Immature natural killer cell (primary cell): Measurements from ENCODE around the gene C11orf21. TPM values are rescaled to one million over a fixed set of nuclear protein-coding genes. Genes with fewer than 3 reads are reported as not detected.

Experiments
- DNase-seq, 3 donors: peaks; one replicate each; pipeline ENCODE4 v3.0.0; 2022; ENCODE audit warnings: mixed read lengths in 1 of 3
- H3K27ac Mint-ChIP-seq, 6 donors: one replicate each; pipeline ENCODE4 v1.8.0; 2020; ENCODE audit warnings: mixed read lengths in 6 of 6, mild to moderate bottlenecking in 5 of 6, inconsistent platforms in 4 of 6, moderate library complexity in 3 of 6
- H3K27me3 Mint-ChIP-seq, 3 donors: one replicate each; pipeline ENCODE4 v1.8.0; 2020 to 2021; ENCODE audit warnings: low read depth in 3 of 3, mild to moderate bottlenecking in 3 of 3, mixed read lengths in 3 of 3, moderate library complexity in 3 of 3, inconsistent platforms in 1 of 3
- H3K36me3 Mint-ChIP-seq, 3 donors: one replicate each; pipeline ENCODE4 v1.8.0; 2020; ENCODE audit warnings: mixed read lengths in 3 of 3, inconsistent platforms in 2 of 3, mild to moderate bottlenecking in 2 of 3
- H3K4me1 Mint-ChIP-seq, 2 donors: one replicate each; pipeline ENCODE4 v1.8.0; 2020; ENCODE audit warnings: inconsistent platforms in 2 of 2, mild to moderate bottlenecking in 2 of 2, mixed read lengths in 2 of 2, moderate library complexity in 1 of 2
- H3K4me3 Mint-ChIP-seq, 5 donors: one replicate each; pipeline ENCODE4 v1.8.0; 2020; ENCODE audit warnings: mild to moderate bottlenecking in 5 of 5, mixed read lengths in 5 of 5, inconsistent platforms in 3 of 5, moderate library complexity in 3 of 5
- H3K9me3 Mint-ChIP-seq, 6 donors: one replicate each; pipeline ENCODE4 v1.8.0; 2020; ENCODE audit warnings: mild to moderate bottlenecking in 6 of 6, mixed read lengths in 6 of 6, inconsistent platforms in 4 of 6, moderate library complexity in 3 of 6
- polyA plus RNA-seq, 3 donors: library from polyadenylated mRNA; unstranded; fragments of 300-500 nt; fragmentation: Illumina TruSeq; gene quantifications; one replicate each; pipeline ENCODE4 v1.2.3, GENCODE V29; 2021

Gene C11orf21
- polyA plus RNA-seq, 3 donors from 2014 or later: 36.3 to 57.5 (median 36.6) TPM

DNA sequence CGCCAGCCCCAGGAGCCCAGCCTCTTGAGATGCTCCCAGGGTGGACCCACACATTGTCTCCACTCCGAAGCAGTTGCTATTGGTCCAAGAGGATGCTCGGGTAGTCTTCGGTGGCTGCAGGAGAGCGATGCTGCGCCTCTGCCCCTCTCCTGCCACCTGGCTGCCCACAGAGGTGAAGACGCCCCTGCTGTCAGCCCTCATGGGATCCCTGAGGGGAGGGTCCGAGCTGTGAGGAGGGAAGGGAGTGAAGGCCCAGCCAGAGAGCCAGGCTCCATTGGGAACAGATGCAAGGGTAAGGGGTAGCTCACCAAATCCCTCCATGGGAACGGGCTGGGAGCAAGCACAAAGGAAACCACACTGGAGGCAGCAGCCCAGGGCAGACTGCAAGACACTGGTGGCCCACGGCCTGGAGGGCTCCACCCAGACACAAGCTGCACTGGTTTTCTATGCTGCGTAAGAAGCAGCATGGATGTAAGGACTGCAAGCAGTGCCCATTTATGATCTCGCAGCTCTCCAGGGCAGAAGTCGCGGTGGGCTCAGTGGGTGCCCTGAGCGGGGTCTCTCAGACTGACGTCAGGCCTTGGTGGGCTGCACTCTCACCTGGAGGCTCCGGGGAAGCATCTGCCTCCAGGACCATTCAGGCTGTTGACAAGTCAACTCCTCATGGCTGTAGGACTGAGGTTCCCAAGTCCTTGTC lies 15.8 kb upstream of the C11orf21 start:
- Mint-ChIP-seq H3K27ac (peak overlapping the region in 4 of 6 donors; percentile 12 to 67 (median 32)), H3K9me3 (peaks cover 0 to 6% (median under 1%) of the 10 kb centered on the region in 6 donors), H3K27me3 (peaks cover 2 to 7% (median 2%) of the 10 kb centered on the region in 3 donors), H3K4me1 (peaks cover 20 to 24% of the 10 kb centered on the region in 2 donors), H3K36me3 (peaks cover 0 to 3% (median 0%) of the 10 kb centered on the region in 3 donors), H3K4me3 (no peak overlapping the region)
- DNase-seq: no peak

GRCh38 chr11:2316963-2317244 lies 15.2 kb upstream of the C11orf21 start:
- Mint-ChIP-seq H3K36me3 (peaks cover 0 to 3% (median 0%) of the 10 kb centered on the region in 3 donors), H3K4me3 (peak overlapping the region in 1 of 5 donors; percentile 33), H3K9me3 (peaks cover 0 to 2% (median 0%) of the 10 kb centered on the region in 6 donors), H3K27ac (peak overlapping the region in 5 of 6 donors; percentile 12 to 80 (median 44)), H3K27me3 (peaks cover under 1 to 2% (median 2%) of the 10 kb centered on the region in 3 donors), H3K4me1 (peaks cover 20 to 24% of the 10 kb centered on the region in 2 donors)
- no peak for DNase-seq

- Mint-ChIP-seq H3K4me1 (peaks cover 22 to 24% of the 10 kb centered on the region in 2 donors), H3K9me3 (peaks cover 0 to 2% (median 0%) of the 10 kb centered on the region in 6 donors), H3K36me3 (peaks cover 0 to 3% (median 0%) of the 10 kb centered on the region in 3 donors), H3K27me3 (peaks cover 0 to 2% (median 2%) of the 10 kb centered on the region in 3 donors), H3K4me3 (peak overlapping the region in 1 of 5 donors; percentile 18), H3K27ac (peak overlapping the region in 1 of 6 donors; percentile 12)
- DNase-seq: no peak
These were observed 14.6 kb upstream of the C11orf21 start for GRCh38 chr11:2316169-2316962.

DNA sequence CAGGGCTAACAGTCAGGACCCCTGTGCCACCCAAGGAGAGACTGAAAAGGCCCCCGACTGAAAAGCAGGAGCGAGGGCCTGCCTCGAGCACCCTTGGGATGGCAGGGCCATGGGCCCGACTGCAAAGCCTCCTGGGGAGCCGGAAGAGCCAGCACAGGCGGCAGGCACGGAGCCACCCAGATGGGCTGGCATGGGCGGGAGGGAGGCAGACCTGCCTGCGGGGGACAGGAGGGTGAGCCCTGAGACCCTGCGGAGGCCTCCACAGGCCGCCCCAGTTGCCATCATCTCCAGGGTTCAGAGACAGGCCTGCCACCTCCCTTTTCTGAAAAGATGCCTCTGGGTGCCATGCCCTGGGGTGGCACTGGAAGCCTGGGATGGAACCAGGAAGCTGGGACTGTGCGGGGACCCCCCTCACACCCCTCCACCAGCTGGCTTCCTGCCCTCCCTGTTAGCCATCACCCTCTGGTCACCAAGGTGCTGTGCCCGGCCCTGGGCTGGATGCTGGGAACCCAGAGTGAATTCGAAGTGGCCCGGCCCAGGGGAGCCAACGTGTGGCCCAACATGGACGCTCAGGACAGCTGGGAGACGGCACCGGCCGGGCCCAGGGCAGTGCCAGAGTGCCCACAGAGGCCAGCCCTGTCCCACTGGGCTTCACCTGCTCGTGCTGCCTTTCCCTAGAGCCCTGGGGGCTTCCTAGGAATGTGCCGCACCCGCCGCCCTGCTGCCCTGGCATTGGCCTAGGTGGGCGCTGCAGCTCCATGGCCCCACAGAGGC lies 13.9 kb upstream of the C11orf21 start:
- H3K27ac Mint-ChIP-seq: no peak overlapping the region
- peaks cover 0 to 2% (median 2%) of the 10 kb centered on the region in 3 donors for H3K27me3 Mint-ChIP-seq
- H3K36me3 Mint-ChIP-seq: peaks cover 0 to 3% (median 0%) of the 10 kb centered on the region in 3 donors
- peaks cover 0 to 2% (median 0%) of the 10 kb centered on the region in 6 donors for H3K9me3 Mint-ChIP-seq
- H3K4me1 Mint-ChIP-seq: peaks cover 22 to 24% of the 10 kb centered on the region in 2 donors
- DNase-seq: no peak
- no peak overlapping the region for H3K4me3 Mint-ChIP-seq

DNA sequence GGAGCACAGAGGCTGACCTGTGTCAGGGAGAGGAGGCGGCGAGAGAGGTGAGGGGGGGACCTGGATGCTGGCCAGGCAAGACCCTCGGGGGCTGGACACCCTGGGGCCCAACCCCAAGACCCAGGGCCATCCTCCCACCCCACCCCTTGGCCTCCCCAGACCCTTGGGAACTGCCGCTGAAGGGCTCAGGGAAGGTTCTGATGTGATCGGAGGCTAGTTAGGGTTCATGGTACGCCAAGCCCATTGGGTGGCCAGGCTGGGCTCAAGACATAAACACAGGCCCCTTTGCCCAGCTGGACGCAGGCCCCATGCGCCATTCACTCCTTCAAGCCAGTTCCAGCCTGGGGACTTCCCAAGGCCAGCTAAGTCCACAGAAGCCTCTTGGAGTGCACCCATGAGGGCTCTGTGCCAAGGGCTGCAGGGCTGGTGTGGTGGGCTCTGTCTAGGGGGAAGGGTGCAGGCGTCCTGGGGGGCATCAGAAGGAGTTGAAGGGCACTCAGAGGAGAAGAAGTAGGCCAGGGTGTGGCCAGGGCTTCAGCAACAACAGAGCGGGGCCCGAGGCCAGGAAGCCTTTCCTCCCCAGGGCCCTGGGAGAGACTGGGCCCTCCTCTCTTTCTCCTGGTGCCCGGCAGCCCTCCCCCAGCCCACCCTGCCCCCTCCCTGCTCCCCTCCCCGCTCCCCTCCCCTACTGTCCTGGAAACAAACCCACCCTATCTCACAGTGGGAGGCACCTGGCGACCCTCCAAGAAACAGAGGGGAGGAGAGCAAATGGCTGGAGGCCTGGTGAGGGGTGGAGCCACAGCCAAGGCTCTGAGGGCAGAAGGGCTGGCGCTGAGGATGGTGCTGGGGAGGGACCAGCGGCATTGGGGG lies 13.0 kb upstream of the C11orf21 start:
- Mint-ChIP-seq H3K4me1 (peaks cover 22 to 24% of the 10 kb centered on the region in 2 donors), H3K9me3 (peaks cover 0 to under 1% (median 0%) of the 10 kb centered on the region in 6 donors), H3K4me3 (no peak overlapping the region), H3K36me3 (peaks cover 0 to 3% (median 0%) of the 10 kb centered on the region in 3 donors), H3K27ac (peak overlapping the region in 2 of 6 donors; percentile 7 to 48), H3K27me3 (peaks cover 0 to 2% (median 0%) of the 10 kb centered on the region in 3 donors)
- no peak for DNase-seq

- no peak overlapping the region for H3K4me3 Mint-ChIP-seq
- H3K9me3 Mint-ChIP-seq: no peaks in the 10 kb centered on the region
- H3K4me1 Mint-ChIP-seq: peaks cover 22 to 24% of the 10 kb centered on the region in 2 donors
- H3K27ac Mint-ChIP-seq: no peak overlapping the region
- DNase-seq: no peak
- peaks cover 0 to 2% (median 0%) of the 10 kb centered on the region in 3 donors for H3K27me3 Mint-ChIP-seq
- H3K36me3 Mint-ChIP-seq: peaks cover 0 to 3% (median 0%) of the 10 kb centered on the region in 3 donors
These were observed 12.4 kb upstream of the C11orf21 start for GRCh38 chr11:2314136-2314524.

DNA sequence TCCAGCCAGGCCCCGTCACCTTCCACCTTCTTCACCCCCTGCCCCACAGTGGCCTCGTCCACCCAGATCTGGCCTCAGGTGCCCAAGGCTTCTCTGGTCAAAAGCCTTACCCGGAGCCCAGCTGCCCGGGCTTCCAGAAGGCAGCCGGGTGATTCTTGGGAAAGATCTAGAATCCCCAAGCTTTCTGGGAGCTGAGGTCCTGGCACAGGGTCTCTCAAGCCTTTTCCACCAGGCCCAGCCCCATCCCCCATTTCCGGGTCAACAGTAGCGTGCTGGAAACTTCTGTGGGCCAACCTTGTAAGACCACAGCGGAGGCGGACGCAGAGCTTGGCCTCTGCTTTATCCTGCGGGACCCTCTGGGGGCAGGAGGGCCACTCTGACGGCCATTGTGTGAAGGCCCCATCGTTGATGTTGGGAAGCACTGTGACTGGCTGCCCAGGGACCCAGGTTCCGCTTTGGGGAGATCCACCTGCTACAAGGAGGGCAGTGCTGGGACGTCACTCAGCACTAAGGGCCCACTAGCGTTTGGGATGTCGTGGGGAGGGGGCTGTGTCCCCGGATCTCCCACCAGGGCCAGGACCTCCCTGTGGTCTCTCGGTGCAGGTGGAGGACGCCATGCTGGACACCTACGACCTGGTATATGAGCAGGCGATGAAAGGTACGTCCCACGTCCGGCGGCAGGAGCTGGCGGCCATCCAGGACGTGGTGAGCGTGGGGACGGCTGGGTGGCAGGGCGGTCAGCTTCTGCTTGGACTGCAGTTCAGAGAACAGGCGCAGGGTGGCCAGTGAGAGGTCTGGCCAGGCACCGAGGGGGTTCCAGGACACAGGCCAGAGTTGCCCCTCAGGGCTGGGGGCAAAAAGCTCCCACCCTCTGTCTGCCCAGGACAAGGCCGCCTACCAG lies 11.6 kb upstream of the C11orf21 start:
- H3K27ac Mint-ChIP-seq: peak overlapping the region in 2 of 6 donors; percentile 12 to 35
- H3K9me3 Mint-ChIP-seq: no peaks in the 10 kb centered on the region
- peaks cover 0 to 2% (median 0%) of the 10 kb centered on the region in 3 donors for H3K27me3 Mint-ChIP-seq
- H3K36me3 Mint-ChIP-seq: peaks cover 0 to 3% (median 0%) of the 10 kb centered on the region in 3 donors
- H3K4me1 Mint-ChIP-seq: peaks cover 19 to 21% of the 10 kb centered on the region in 2 donors
- H3K4me3 Mint-ChIP-seq: no peak overlapping the region
- DNase-seq: no peak

DNA sequence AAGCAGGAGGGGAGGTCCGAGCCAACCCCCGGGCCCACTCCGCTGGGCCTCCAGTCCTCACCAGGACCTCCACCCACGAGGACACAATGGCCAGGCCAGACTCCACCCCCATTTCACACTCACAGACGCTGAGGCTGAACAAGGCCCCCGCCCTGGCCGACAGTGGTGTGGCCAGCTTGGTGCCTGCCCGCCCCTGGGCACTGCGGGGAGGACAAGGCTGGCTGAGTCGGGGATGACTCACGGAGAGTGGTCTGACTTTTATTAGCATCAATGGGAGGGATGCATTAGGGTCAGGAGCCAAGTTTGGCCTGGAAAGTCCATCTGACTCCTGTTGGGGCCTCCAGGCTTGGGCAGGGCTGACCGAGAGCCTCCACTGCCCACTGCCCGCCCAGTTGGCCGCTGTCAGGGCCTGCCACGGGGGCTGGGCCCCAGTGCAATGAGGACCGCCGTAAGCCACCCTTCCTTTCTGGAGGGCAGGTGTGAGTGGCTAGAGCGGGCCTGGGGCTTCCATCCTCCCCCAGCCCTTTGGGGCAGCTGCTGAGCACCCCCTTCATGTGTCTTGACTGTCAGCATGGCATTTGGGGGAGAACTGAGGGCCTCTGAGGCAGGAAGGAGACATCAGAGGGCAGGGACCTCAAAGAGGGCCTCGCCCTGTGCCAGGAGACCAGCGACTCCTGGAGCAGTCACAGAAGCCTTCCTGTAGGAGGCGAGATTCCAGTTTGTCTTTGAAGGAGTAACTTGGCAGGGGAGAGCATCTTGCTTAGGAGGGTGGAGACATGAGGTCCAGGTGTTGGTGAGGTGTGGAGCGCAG lies 10.7 kb upstream of the C11orf21 start:
- H3K36me3 Mint-ChIP-seq: no peaks in the 10 kb centered on the region
- peaks cover 0 to 2% (median 0%) of the 10 kb centered on the region in 3 donors for H3K27me3 Mint-ChIP-seq
- peak overlapping the region in 1 of 6 donors; percentile 35 for H3K27ac Mint-ChIP-seq
- DNase-seq: no peak
- no peaks in the 10 kb centered on the region for H3K9me3 Mint-ChIP-seq
- peaks cover 12 to 14% of the 10 kb centered on the region in 2 donors for H3K4me1 Mint-ChIP-seq
- no peak overlapping the region for H3K4me3 Mint-ChIP-seq

GRCh38 chr11:2311353-2312133 lies 9.8 kb upstream of the C11orf21 start:
- Mint-ChIP-seq H3K9me3 (no peaks in the 10 kb centered on the region), H3K4me1 (peaks cover 5 to 8% of the 10 kb centered on the region in 2 donors), H3K27ac (no peak overlapping the region), H3K4me3 (no peak overlapping the region), H3K36me3 (no peaks in the 10 kb centered on the region), H3K27me3 (no peaks in the 10 kb centered on the region)
- DNase-seq: no peak

- DNase-seq: no peak
These were observed 9.2 kb upstream of the C11orf21 start for GRCh38 chr11:2310786-2311352.

More at GRCh38 chr11:2310786-2311352, 9.2 kb upstream of the C11orf21 start:
- no peak overlapping the region for H3K4me3 Mint-ChIP-seq
- peaks cover 8 to 14% of the 10 kb centered on the region in 2 donors for H3K4me1 Mint-ChIP-seq
- no peaks in the 10 kb centered on the region for H3K9me3 Mint-ChIP-seq
- H3K27ac Mint-ChIP-seq: no peak overlapping the region
- H3K27me3 Mint-ChIP-seq: peaks cover 2 to 3% (median 3%) of the 10 kb centered on the region in 3 donors
- H3K36me3 Mint-ChIP-seq: peaks cover 0 to 5% (median 0%) of the 10 kb centered on the region in 3 donors
